Neural cell (in vitro differentiated cells): Measurements from ENCODE around the gene ZNF474. TPM values are rescaled to one million over a fixed set of nuclear protein-coding genes. Genes with fewer than 3 reads are reported as not detected.

Experiments
- H2AFZ ChIP-seq: fragments of 200-600, 300-800 bp; sonication (generic), shearing (Covaris generic); 2 replicates; pipeline ENCODE4 v1.6.0; 2014; ENCODE audit warnings: low read depth, mild to moderate bottlenecking, antibody characterized with exemption, low read length, moderate library complexity
- H3F3A ChIP-seq: fragments of 200-600 bp; shearing (Covaris generic); 2 replicates; pipeline ENCODE4 v1.6.1; 2016; ENCODE audit warnings: mild to moderate bottlenecking, moderate library complexity, mixed read lengths, antibody characterized with exemption, low read length; ENCODE audit not compliant: insufficient read depth, poor library complexity, severe bottlenecking
- H3K27ac ChIP-seq: fragments of 200-600, 300-800 bp; sonication (generic), shearing (Covaris generic); 2 replicates; pipeline ENCODE4 v1.5.1; 2014; ENCODE audit warnings: mild to moderate bottlenecking, low read length, moderate library complexity
- H3K27me3 ChIP-seq: fragments of 300-800, 200-600 bp; sonication (generic), shearing (Covaris generic); 2 replicates; pipeline ENCODE4 v1.6.0; 2014; ENCODE audit warnings: mild to moderate bottlenecking, low read depth, low read length, moderate library complexity; ENCODE audit not compliant: insufficient read depth
- H3K36me3 ChIP-seq: fragments of 300-800, 200-600 bp; sonication (generic), shearing (Covaris generic); 2 replicates; pipeline ENCODE4 v1.5.1; 2014; ENCODE audit warnings: mild to moderate bottlenecking, antibody characterized with exemption, low read length, moderate library complexity; ENCODE audit not compliant: insufficient read depth
- H3K4me2 ChIP-seq: fragments of 300-800, 200-600 bp; sonication (generic), shearing (Covaris generic); 2 replicates; pipeline ENCODE4 v1.6.0; 2014; ENCODE audit warnings: mild to moderate bottlenecking, low read length
- H3K4me3 ChIP-seq: fragments of 300-800, 200-600 bp; sonication (generic), shearing (Covaris generic); 2 replicates; pipeline ENCODE4 v1.5.1; 2014; ENCODE audit warnings: mild to moderate bottlenecking, low read length, moderate library complexity
- H3K79me2 ChIP-seq: fragments of 200-600 bp; shearing (Covaris generic); replicated peaks from 2 replicates; pipeline ENCODE4 v1.6.0; 2014; ENCODE audit warnings: mild to moderate bottlenecking, low read length, moderate library complexity; ENCODE audit not compliant: insufficient read depth
- H3K9ac ChIP-seq: fragments of 300-800, 200-600 bp; sonication (generic), shearing (Covaris generic); 2 replicates; pipeline ENCODE4 v1.6.1; 2016; ENCODE audit warnings: mild to moderate bottlenecking, low read length, mixed read lengths
- H3K9me2 ChIP-seq: fragments of 200-600 bp; shearing (Covaris generic); 2 replicates; pipeline ENCODE4 v1.6.1; 2016; ENCODE audit warnings: mild to moderate bottlenecking, low read length, mixed read lengths; ENCODE audit not compliant: insufficient read depth
- H3K9me3 ChIP-seq: fragments of 200-600, 300-800 bp; sonication (generic), shearing (Covaris generic); 2 replicates; pipeline ENCODE4 v1.6.1; 2016; ENCODE audit warnings: mild to moderate bottlenecking, mixed run types, low read length, moderate library complexity, mixed read lengths
- H4K20me1 ChIP-seq: fragments of 200-600 bp; shearing (Covaris generic); 2 replicates; pipeline ENCODE4 v1.6.1; 2016; ENCODE audit warnings: mild to moderate bottlenecking, mixed run types; ENCODE audit not compliant: insufficient read depth
- CTCF ChIP-seq: fragments of 450-650 bp; IDR thresholded peaks from 2 replicates; pipeline ENCODE4 v1.5.1; 2014; ENCODE audit warnings: antibody characterized with exemption, mild to moderate bottlenecking, moderate library complexity; ENCODE audit not compliant: poor library complexity, severe bottlenecking
- EP300 ChIP-seq: fragments of 450-650 bp; conservative IDR thresholded peaks from 2 replicates; pipeline ENCODE4 v1.6.1; 2014; ENCODE audit warnings: antibody characterized with exemption, mild to moderate bottlenecking, moderate library complexity; ENCODE audit not compliant: poor library complexity, severe bottlenecking
- EZH2 ChIP-seq: fragments of 200-600, 300-800 bp; shearing (Covaris generic), sonication (generic); IDR thresholded peaks from 2 replicates; pipeline ENCODE4 v1.6.1; 2014; ENCODE audit warnings: antibody characterized with exemption, low read length, borderline replicate concordance, mild to moderate bottlenecking; ENCODE audit not compliant: insufficient read depth, poor library complexity, severe bottlenecking
- MXI1 ChIP-seq: fragments of 450-650 bp; conservative IDR thresholded peaks from 2 replicates; pipeline ENCODE4 v1.6.1; 2014; ENCODE audit warnings: antibody characterized with exemption, mild to moderate bottlenecking; ENCODE audit not compliant: poor library complexity, severe bottlenecking
- POLR2AphosphoS5 ChIP-seq: IDR thresholded peaks from 2 replicates; pipeline ENCODE4 v1.6.1; 2012
- RAD21 ChIP-seq: fragments of 450-650 bp; conservative IDR thresholded peaks from 2 replicates; pipeline ENCODE4 v1.6.1; 2014; ENCODE audit warnings: antibody characterized with exemption, mild to moderate bottlenecking, moderate library complexity
- REST ChIP-seq: IDR thresholded peaks from 2 replicates; pipeline ENCODE4 v1.6.1; 2012; ENCODE audit warnings: borderline replicate concordance
- SMC3 ChIP-seq: fragments of 450-650 bp; conservative IDR thresholded peaks from 2 replicates; pipeline ENCODE4 v1.6.1; 2014; ENCODE audit warnings: antibody characterized with exemption, mild to moderate bottlenecking, moderate library complexity; ENCODE audit not compliant: poor library complexity
- TAF1 ChIP-seq: IDR thresholded peaks from 2 replicates; pipeline ENCODE4 v1.6.1; 2012; ENCODE audit warnings: low read depth
- polyA plus RNA-seq: library from polyadenylated mRNA; depleted of rRNA; stranded (reverse); fragments of >200 nt; gene quantifications from 2 replicates; pipeline ENCODE4 v1.2.3, GENCODE V29; 2014

Gene ZNF474
- polyA plus RNA-seq, 1 donor from 2014 or later, result not detected

- Histone ChIP-seq H3K27ac (no peak overlapping the region), H3K36me3 (no peaks in the 10 kb centered on the region), H4K20me1 (no peaks in the 10 kb centered on the region), H3K9me2 (no peaks in the 10 kb centered on the region), H3K79me2 (no peaks in the 10 kb centered on the region), H3K9me3 (no peaks in the 10 kb centered on the region), H3F3A (no peaks in the 10 kb centered on the region), H2AFZ (no peak overlapping the region), H3K27me3 (no peaks in the 10 kb centered on the region), H3K4me3 (no peak overlapping the region), H3K9ac (no peak overlapping the region), H3K4me2 (no peak overlapping the region)
- TF ChIP-seq EZH2, result no peak
- TF ChIP-seq EP300, result no peak
- TF ChIP-seq TAF1, result no peak
- TF ChIP-seq REST, result no peak
- no peak for TF ChIP-seq MXI1
- no peak for TF ChIP-seq POLR2AphosphoS5
- no peak for TF ChIP-seq CTCF
- no peak for TF ChIP-seq RAD21
- no peak for TF ChIP-seq SMC3
Measured at GRCh38 chr5:122183098-122183787, 53.9 kb downstream of the ZNF474 start.

- H3K4me3 ChIP-seq, result no peak overlapping the region
- no peaks in the 10 kb centered on the region for H3K79me2 ChIP-seq
- no peak overlapping the region for H2AFZ ChIP-seq
- TF ChIP-seq MXI1 (no peak), CTCF (no peak), REST (no peak), TAF1 (no peak), EP300 (no peak), RAD21 (no peak), POLR2AphosphoS5 (no peak), SMC3 (no peak), EZH2 (no peak)
- H3K36me3 ChIP-seq, result no peaks in the 10 kb centered on the region
- H3F3A ChIP-seq, result no peaks in the 10 kb centered on the region
- H3K9me2 ChIP-seq, result no peaks in the 10 kb centered on the region
- H3K27ac ChIP-seq, result no peak overlapping the region
- no peaks in the 10 kb centered on the region for H4K20me1 ChIP-seq
- H3K27me3 ChIP-seq, result no peaks in the 10 kb centered on the region
- no peaks in the 10 kb centered on the region for H3K9me3 ChIP-seq
- H3K4me2 ChIP-seq, result no peak overlapping the region
- H3K9ac ChIP-seq, result no peak overlapping the region
Measured at GRCh38 chr5:122183788-122184170, 54.4 kb downstream of the ZNF474 start.
